GM03348 (cell line): ENCODE data around the gene NSMCE4A.
"Not testable (repeated sequence)": the region's sequence is repeated elsewhere in the genome, so short reads cannot be mapped to it uniquely, and the experiment has no call there.

Experiments used
- DNase-seq: peaks from one replicate; pipeline ENCODE4 v3.0.0; 2012; ENCODE audit warnings: low spot score

The NSMCE4A gene

DNA sequence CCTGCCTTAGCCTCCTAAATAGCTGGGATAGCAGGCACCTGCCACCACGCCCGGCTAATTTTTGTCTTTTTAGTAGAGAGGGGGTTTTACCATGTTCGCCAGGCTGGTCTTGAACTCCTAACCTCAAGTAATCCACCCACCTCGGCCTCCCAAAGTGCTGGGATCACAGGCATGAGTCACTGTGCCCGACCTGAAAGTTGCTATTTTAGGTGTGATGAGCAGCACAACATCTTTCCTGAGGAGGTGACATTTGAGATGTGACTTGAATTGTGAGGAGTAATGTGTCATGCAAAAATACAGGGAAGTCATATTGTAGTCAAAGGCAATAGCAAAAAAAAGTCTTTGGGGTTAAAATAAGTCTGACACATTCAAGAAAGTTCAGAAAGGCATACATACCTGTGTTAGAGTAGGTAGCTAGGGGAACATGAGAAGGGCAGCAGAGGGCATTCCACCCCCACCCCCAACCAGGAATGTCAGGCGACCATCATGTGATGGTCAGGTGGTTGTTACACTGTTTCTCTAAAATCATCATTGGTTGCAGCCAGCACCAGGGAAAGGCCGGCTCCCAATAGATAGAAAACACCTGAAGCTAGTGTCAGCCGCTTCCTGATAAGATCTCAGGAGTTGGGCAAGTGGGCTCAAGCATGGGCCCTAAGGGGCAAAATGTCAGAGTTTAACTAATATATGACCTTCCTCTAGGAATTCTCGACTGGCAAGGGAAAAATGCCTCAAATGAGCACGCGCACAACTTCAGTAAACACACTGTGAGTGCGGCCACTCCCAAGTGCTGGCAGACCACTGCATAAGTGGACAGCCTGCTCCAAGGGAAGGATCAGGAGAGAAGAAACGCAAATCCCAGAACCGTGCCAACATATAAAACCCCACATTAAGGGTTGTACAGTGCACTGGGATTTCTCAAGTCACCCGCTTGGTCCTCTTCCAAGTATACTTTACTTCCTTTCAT lies 13.6 kb upstream of the NSMCE4A start, which contains the start of gene TACC2:
TSS of gene TACC2 (plus strand) at position 803 of the 964 bp plus-strand sequence. CDS start 32,819 bp downstream, outside the sequence.
- DNase-seq: no peak

DNA sequence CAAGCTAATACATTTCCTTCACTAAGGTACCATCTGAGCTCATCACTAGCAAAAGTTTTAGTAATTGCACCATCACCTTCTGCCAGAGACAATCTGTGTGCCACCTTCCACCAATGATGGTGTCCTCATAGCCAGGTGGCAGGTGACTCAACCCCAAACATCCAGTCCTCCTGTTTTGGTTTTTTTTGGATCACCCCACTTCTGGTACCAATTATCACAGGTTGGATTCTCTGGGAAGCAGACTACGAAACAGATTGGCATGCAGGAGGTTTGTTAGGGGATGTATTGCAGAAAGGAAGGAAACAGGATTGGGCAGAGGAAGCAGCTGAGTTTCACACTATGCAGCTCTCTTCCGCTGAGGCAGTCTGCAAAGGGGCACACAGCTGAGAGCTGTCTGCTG lies 9.4 kb upstream of the NSMCE4A start:
- DNase-seq: no peak

DNA sequence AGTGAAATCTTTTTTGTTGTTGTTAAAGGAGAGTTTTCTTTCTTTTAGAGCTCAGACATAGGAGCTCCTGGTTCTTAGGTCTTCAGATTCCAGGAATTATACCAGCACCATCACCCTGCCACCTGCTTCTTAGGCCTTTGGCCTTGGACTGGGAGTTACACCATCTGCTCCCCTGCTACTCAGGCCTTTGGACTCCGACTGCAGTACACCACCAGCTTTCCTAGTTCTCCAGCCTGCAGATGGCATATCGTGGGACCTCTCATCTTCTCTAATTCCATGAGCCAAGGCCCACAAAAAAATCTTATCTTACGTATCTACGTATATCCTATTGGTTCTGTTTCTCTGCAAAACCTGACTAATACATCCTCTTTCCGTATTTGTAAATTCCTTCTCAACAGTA lies 8.8 kb upstream of the NSMCE4A start:
- no peak for DNase-seq

DNA sequence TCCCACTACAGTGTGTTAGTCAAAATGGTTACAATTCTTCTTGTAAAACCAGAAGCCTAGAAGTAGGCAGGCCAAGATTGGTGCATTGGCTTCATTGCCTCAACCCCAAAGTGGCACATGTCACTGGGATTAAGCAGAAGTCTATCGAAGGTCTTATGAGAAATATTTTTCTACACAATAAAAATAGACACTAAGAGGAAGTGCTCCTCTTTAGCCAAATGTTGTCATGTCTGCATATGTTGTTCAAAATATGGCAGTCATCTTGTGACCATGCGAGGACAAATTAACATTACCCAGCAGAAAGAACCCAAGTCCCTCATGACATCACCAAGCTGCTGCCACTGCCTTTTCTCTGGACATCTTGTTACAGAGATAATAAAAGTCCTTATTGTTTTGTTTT lies 6.3 kb upstream of the NSMCE4A start:
- DNase-seq: no peak

DNA sequence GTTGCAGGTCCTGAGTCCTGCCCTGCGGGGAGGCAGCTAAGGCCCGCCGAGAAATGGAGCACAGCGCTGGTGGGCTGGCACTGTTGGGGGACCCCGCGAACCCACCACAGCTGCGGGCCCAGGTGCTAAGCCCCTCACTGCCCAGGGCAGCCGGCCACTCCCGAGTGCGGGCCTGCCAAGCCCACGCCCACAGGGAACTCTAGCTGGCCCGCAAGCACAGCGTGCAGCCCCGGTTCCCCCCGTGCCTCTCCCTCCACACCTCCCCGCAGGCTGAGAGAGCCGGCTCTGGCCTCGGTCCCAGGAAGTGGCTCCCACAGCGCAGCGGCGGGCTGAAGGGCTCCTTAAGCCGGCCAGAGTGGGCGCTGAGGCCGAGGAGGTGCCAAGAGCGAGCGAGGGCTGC lies 3.5 kb upstream of the NSMCE4A start:
- no peak for DNase-seq

DNA sequence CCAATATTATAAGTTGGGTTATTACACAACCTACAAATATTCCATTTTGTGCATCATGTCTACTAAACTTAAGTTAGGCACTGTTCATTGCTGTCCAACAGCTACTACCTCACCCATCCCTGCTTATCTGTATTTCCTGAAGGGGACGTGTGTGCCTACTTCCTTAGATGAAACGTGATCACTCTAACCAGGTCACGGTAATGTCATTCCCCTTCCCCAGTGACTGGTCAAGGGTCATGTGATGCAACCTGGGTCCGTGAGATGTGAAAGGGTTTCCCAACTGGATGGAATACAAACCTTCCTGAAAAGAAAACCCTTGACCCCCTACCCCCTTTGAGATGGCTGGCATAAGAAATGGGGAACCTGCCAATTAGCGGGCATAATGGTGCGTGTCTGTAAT lies 1.6 kb upstream of the NSMCE4A start:
- no peak for DNase-seq

DNA sequence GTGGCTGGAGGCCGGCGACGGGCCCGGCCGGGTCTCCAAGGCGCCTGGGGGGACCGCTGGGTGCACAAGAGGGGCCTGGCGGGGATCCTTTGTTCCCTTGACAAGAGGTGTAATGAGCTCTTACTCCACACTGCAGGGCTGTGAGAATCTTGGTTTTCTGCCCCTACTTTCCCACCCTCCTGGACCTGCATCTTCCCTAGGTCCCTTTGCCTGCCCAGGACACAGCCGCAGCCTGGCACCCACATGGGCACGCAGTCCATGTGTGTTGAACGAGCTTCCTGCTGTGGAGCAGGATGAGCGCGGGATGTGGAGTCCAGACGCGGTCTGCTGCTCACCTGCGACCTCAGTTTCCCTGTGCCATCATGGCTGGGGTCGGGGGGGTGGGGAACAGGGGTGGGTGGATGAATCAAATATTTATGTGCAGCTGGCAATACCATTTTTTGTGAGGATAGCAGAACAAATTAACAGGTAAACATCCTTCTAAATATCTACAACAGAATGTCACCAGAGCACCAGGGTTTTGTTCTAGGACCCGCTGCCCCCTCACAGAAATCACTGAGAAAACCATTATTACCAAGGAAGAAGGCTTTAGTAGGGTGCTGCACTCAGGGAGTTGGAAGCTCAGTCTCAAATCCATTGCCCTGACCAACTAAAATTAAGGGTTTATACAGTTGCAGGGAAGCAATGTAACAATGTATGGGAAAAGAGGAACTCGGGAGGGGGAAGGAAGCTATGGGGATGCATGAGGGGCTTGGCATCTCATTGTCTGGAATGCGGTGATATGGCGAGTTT lies 474 bp upstream of the NSMCE4A start:
- DNase-seq: no peak

DNA sequence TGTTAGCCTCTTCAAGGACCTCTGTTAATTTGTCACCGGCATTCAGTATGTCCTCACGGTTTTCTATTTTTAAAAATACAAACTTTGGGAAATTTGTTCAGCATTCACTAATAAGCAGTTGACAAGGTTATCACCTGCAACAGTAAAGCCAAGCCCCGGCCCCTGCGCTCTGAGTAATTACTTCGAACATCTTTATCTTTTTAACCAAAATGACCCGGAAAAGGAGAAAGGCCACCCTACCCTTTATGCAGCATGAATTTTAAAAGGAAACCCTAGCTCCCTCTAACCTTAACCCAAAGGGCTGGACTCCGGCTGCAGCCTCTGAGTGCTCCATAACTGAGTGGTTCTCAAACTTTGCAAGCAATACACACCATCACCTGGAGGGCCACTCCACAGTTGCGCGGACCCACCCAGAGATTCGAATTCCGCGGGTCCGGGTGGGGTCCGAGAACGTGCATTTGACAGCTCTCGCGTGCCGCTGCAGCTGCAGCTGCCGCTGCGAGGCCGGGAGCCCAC lies 940 bp downstream of the NSMCE4A start:
- DNase-seq: no peak

DNA sequence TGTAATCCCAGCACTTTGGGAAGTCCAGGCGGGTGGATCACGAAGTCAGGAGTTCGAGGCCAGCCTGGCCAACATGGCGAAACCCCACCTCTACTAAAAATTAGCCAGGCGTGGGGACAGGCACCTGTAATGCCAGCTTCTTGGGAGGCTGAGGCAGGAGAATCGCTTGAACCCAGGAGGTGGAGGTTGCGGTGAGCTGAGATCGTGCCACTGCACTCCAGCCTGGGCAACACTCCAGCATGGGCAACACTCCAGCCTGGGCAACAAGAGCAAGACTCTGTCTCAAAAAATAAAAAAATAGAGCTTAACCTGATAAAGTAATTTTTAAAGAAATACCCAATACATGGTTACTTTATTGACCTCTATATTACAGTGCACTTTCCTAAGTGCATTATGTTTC lies 5.9 kb downstream of the NSMCE4A start:
- DNase-seq: not testable (repeated sequence)

DNA sequence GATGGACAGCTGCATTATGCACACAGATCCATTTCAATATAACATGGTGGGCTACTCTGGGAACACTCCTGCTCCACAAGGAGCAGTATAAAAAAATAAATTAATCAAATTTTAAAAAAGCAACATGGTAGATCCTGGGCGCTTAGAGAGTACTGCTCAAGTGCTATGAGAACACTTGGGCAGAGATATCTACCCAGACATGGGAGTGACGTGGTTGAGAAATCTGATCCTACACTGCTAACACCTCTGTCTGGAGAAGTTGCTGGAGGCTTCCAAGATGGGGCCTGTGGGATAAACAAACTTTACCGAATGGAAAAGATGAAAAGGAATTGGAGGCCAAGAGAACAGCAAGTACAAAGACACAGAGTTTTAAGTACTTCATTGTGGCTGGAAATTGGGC lies 9.0 kb downstream of the NSMCE4A start:
- no peak for DNase-seq

DNA sequence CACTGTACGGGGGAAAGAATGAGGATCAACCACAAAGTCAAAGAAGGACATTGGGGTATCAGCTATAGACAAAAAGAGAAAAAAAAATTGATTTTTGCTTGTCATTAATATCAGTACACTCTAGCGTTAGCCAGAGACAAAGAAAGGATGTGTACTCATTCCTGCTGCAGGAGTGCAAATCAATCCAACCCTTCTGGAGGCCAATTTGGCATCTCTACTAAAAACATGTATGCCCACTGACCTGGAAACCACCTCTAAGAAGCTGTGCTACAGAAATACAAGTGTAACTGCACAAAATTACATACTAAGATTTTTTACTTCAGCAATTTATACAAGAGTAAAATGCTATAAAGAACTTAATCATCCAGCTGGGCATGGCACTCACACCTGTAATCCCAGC lies 13.6 kb downstream of the NSMCE4A start:
- no peak for DNase-seq

DNA sequence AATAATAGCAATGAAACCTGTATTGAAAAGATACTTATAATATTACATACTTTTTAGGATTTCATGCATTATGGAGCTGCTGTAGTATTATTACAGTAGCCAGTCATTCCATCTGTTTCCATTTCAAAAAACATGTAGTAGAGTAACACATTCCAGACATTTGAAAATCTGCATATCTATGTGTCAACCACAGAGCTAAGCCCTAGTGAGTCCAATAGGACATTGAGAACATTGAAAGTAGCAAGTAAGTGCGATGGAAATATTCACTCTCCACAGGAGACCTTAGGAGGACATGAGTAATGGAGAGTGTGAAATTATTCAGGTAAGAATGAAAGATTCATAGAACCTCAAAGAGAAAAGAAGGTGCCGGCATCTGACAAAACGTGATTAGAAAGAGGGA lies 15.3 kb downstream of the NSMCE4A start:
- DNase-seq: no peak

DNA sequence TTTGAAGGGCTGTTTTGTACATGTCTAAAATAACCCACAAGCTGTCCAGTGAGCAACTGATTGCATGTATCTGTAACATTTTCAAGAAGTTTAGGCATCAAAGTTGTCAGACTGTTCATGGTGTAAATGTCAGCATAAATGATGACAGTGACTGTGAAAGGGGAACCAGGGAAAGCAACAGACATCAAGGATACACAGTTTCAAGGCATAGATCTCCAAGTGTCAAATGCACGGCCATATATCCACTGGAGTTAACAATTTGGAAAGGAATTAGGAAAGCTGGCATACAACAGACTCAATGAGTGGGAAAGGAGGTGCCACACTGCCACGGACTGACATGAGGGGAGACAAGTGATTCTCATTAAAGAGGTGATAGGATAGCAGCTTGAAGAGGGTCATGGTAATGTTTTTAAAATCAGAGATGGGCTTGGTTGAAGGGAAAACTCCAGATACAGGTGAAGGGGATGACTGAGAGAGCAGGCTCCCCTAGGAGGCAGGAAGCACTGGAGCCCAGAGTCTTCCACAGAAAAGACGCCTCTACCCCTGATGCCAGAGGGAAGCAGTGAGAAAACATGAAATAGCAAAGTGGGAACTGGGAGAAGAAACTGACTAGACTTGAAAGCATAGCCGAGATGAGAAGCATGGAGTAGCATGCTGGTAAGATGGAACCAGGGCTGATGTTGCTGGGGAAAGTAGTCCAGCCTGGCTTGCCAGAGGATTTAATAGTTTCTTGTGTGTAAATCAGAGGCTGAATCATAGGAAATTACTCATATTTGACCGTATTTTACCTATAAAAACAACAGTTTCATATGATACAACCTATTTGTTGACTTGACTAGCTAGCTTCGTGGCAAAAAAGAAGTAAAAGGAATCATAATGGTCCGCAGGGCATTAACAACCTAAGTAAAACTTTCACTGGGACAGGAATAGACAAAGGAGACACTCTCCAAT lies 18.6 kb downstream of the NSMCE4A start:
- peak; percentile 32 for DNase-seq

DNA sequence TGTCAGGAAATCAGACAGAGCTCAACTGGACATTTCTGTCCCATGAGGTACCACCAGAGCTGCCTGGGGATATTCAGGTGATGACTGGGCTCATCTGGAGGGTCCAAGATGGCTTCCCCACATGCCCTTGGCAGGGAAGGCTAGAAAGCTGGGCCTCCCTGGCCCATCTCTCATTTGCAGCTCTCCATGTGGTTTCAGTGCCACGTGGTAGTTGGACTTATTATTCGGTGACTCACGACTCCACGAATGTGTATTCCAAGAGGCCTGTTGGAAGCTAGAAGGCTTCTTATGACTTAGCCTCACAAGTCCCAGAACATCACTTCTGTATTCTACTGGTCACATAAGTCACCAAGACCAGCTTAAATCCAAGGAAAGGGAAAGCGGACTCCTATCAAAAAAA lies 22.8 kb downstream of the NSMCE4A start:
- DNase-seq: peak; percentile 27

DNA sequence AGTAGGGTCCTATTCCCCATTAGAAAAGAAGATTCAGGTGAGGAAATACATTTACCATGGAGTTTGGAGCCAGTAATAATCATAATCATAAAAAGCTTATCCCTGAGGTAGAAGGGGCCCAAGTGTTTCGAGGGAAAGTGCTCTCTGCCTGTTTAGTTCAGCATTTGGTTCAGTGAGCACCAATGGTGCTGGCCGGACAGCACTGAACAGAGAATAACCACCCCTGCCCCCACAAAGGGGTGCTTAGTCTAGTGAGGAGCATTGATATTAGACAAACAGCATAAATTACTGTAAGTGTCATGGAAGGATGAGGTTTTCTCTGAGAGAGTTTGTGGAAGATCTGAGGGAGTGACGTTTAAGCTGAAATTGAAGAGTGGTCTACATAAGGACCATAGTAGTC lies 25.6 kb downstream of the NSMCE4A start:
- DNase-seq: no peak

DNA sequence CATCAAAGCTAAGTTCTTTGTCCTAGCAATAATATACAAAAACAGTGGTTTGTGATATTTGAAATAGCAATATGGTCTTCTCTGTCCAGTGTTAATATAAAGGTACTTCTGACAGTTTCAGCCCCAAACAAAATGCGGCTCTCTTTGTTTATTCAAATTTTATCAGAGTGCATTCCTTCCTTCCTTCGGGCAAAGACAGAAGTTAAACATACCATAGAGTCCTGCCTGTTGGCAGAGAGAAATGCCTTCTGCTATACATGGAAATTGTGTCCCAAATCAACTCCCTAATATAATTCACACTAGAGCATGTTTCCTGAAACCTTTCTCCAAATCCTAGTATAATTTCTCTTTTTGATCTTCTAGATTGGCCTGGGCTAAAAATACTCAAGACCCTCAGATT lies 26.0 kb downstream of the NSMCE4A start:
- no peak for DNase-seq

DNA sequence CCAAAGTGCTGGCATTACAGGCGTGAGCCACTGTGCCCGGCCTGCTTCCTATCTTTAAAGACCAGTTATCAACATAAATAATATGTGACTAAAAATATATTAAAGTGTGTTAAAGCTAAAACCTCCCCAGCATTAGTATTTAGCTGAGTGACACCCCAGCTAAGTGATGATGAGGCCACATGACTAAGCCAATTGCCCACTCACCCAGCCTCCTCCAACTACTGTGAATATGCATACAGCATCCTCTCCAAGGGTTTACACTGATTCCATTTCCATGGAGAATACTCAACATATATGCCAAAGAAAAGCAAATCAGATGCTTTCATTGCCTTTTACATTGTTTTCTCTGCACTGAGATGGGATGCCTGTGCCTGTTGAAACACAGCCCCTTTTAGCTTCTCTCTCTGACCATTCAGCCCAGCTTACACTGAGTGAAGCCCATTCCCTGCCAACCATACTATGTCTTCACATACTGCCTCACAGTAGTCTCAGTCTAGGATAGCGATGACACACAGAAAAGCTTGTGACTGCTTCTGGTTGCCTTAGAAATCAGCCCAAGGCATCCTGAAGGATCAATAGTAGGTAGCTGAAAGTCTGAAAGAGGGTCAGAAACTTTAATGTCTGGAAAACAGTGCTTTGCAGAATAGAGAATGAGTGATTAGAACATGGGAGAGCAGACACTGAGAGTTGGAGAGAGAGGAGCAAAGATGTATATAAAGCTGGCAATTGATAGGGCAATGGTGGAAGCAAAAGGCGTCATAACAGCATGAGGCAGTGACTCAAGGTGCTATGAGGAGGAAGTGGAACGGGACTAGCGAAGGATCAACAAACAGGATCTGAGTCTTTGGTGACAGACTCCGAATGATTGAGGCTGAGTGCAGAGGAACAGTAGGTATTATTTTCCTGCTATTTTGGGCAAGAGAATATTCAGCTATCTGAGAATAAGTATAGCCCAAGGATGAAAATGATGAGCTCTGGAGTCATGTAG lies 27.4 kb downstream of the NSMCE4A start:
- no peak for DNase-seq

DNA sequence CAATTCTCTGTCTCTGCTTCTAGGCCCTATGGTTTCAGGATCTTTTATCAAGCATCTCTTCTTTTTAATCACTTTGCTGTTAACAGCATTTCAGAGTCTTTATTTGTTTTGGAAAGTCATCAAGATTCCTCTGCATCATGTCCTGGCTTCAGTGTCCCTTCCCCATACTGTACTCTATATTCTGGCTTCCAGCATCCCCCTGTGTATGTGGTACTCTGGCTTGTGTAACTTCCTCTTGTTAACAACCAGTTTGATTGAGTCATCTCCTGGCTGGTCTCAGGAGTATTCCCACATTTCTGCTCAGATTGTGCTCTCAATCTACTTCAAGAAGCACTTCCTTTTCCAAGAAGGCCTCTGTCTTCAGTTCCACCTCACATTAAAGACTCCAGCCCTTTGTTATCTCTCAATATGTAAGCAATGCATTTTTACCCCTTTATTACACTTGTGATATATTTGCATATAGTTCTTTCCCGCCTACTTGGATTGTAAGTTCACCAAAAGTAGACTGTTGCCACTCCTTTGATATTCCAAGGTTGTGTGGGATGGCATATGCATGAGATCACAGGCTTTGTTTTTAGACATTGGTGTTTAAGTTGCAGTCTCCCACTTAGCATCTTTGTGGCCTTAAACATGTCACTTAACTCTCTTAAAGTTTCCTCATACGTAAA lies 32.1 kb downstream of the NSMCE4A start:
- peak; percentile 81 for DNase-seq

DNA sequence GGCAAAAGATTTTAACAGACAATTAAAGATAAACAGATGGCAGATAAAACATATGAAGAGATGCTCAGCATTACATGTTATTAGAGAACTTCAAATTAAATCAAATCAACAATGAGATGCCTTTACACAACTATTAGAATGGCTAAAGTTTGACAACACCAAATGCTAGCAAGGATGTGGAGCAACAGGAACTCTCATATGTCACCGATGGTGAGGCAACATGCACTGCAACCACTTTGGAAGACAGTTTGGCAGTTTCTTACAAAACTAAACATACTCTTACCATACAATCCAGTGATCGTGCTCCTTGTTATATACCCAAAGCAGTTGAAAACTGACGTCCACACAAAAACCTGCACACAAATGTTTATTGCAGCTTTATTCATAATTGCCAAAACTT lies 33.5 kb downstream of the NSMCE4A start:
- DNase-seq: no peak

DNA sequence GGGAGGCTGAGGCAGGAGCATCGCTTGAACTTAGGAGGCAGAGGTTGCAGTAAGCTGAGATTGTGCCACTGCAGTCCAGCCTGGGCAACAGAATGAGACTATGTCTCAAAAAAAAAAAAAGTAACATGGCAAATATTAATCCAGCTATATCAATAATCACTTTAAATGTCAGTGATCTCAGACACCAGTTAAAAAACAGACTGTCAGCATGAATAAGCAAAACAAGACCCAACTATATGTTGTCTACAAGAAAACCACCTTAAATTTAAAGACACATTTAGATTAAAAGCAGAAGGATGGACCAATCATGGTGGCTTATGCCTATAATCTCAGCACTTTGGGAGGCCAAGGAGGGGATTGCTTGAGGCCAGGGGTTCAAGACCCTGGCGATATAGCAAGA lies 38.7 kb downstream of the NSMCE4A start:
- no peak for DNase-seq
